Omental fat pad (tissue), 4 donors: Measurements from ENCODE around the gene PEF1. TPM values are rescaled to one million over a fixed set of nuclear protein-coding genes. Genes with fewer than 3 reads are reported as not detected.

Experiments
- ATAC-seq: fragments of 150-250 bp; one replicate; pipeline ENCODE4 v1.9.1; 2016; ENCODE audit warnings: mild to moderate bottlenecking, moderate library complexity; ENCODE audit not compliant: low FRiP score
- DNase-seq: peaks from one replicate; pipeline ENCODE4 v3.0.0-alpha.2; 2019; ENCODE audit warnings: low spot score
- CTCF ChIP-seq, 3 donors: fragments of 450-650 bp; IDR thresholded peaks; one replicate each; pipeline ENCODE4 v1.5.1; 2016 to 2017; ENCODE audit warnings: antibody characterized with exemption in 3 of 3, mild to moderate bottlenecking in 3 of 3, moderate library complexity in 2 of 3
- total RNA-seq, 4 donors: library from RNA; depleted of rRNA; stranded (reverse); fragments of >200 nt; gene quantifications; one replicate each; pipeline ENCODE4 v1.1.0, GENCODE V29; 2016

The PEF1 gene
- total RNA-seq, 4 donors from 2014 or later = 54.7 to 73.5 (median 67.3) TPM

GRCh38 chr1:31627301-31627929 lies 17.3 kb downstream of the PEF1 start:
- no peak for ATAC-seq
- TF ChIP-seq CTCF (IDR thresholded peaks at IDR 0.05) = no peak
- no peak for DNase-seq

- DNase-seq (no peak), ATAC-seq (peak; percentile 10)
- no peak for TF ChIP-seq CTCF (IDR thresholded peaks at IDR 0.05)
These were observed 18.2 kb downstream of the PEF1 start for GRCh38 chr1:31626223-31627207.

GRCh38 chr1:31625561-31626222 lies 19.0 kb downstream of the PEF1 start:
- TF ChIP-seq CTCF (IDR thresholded peaks at IDR 0.05) = no peak
- no peak for ATAC-seq
- no peak for DNase-seq

- no peak for ATAC-seq
- TF ChIP-seq CTCF (IDR thresholded peaks at IDR 0.05) = no peak
- no peak for DNase-seq
These were observed 19.8 kb downstream of the PEF1 start for GRCh38 chr1:31624731-31625514.

GRCh38 chr1:31624309-31624708 lies 20.4 kb downstream of the PEF1 start:
- no peak for DNase-seq
- no peak for ATAC-seq
- TF ChIP-seq CTCF (IDR thresholded peaks at IDR 0.05) = no peak

- ATAC-seq (no peak), DNase-seq (no peak)
- no peak for TF ChIP-seq CTCF (IDR thresholded peaks at IDR 0.05)
These were observed 21.3 kb downstream of the PEF1 start for GRCh38 chr1:31623365-31623764.
